ENCODE data around the gene CTSE. TPM values are rescaled to one million over a fixed set of nuclear protein-coding genes. Genes with fewer than 3 reads are reported as not detected.
"Not testable (repeated sequence)": the region's sequence is repeated elsewhere in the genome, so short reads cannot be mapped to it uniquely, and the experiment has no call there.

The CTSE gene
- polyA plus RNA-seq, 3 donors, result 0.54 to 33.9 (median 9.2) TPM

- H3K27ac ChIP-seq (ENCODE audit: low read depth, low read length), result not testable (repeated sequence)
- 88 to 97% (median 94%) methylated on average over 3 to 6 of the region's 8 CpGs for WGBS, 3 donors
These were observed 28.7 kb upstream of the CTSE start for GRCh38 chr1:206052231-206052865.

- no peak overlapping the region for H3K27ac ChIP-seq (ENCODE audit: low read depth, low read length)
- 48 to 78% (median 54%) methylated on average over 6 of the region's 6 CpGs for WGBS, 3 donors
These were observed 27.1 kb upstream of the CTSE start for GRCh38 chr1:206050655-206051235.

GRCh38 chr1:206049919-206050600 lies 26.4 kb upstream of the CTSE start:
- no peak overlapping the region for H3K27ac ChIP-seq (ENCODE audit: low read depth, low read length)
- WGBS, 3 donors, result 79 to 89% (median 80%) methylated on average over 3 of the region's 3 CpGs

GRCh38 chr1:206049293-206049692 lies 25.6 kb upstream of the CTSE start:
- H3K27ac ChIP-seq (ENCODE audit: low read depth, low read length), result no peak overlapping the region

- 24 to 63% (median 60%) methylated on average over 6 of the region's 6 CpGs for WGBS, 3 donors
These were observed 24.9 kb upstream of the CTSE start for GRCh38 chr1:206048582-206048981.

GRCh38 chr1:206047271-206047670 lies 23.6 kb upstream of the CTSE start:
- WGBS, 3 donors, result 68 to 78% (median 76%) methylated on average over 4 of the region's 4 CpGs
- H3K27ac ChIP-seq (ENCODE audit: low read depth, low read length), result no peak overlapping the region

More at GRCh38 chr1:206048582-206048981, 24.9 kb upstream of the CTSE start:
- H3K27ac ChIP-seq (ENCODE audit: low read depth, low read length), result no peak overlapping the region

- no peak overlapping the region for H3K27ac ChIP-seq (ENCODE audit: low read depth, low read length)
- WGBS, 3 donors, result 43 to 61% (median 60%) methylated on average over 7 of the region's 7 CpGs
These were observed 17.9 kb upstream of the CTSE start for GRCh38 chr1:206041640-206042039.

- WGBS, 3 donors, result 64 to 71% (median 69%) methylated on average over 5 of the region's 5 CpGs
- no peak overlapping the region for H3K27ac ChIP-seq (ENCODE audit: low read depth, low read length)
These were observed 16.6 kb upstream of the CTSE start for GRCh38 chr1:206040328-206040727.

- 42 to 58% (median 43%) methylated on average over 7 of the region's 7 CpGs for WGBS, 3 donors
- no peak overlapping the region for H3K27ac ChIP-seq (ENCODE audit: low read depth, low read length)
These were observed 15.6 kb upstream of the CTSE start for GRCh38 chr1:206039046-206039973.

GRCh38 chr1:206037581-206037980 lies 13.9 kb upstream of the CTSE start:
- H3K27ac ChIP-seq (ENCODE audit: low read depth, low read length), result no peak overlapping the region
- 88 to 90% (median 89%) methylated on average over 9 of the region's 9 CpGs for WGBS, 3 donors

- no peak overlapping the region for H3K27ac ChIP-seq (ENCODE audit: low read depth, low read length)
- WGBS, 3 donors, result 34 to 39% (median 34%) methylated on average over 2 of the region's 2 CpGs
These were observed 13.2 kb upstream of the CTSE start for GRCh38 chr1:206036663-206037455.

GRCh38 chr1:206035027-206035426 lies 11.3 kb upstream of the CTSE start:
- no peak overlapping the region for H3K27ac ChIP-seq (ENCODE audit: low read depth, low read length)
- 43 to 60% (median 44%) methylated on average over 5 of the region's 5 CpGs for WGBS, 3 donors

- WGBS, 3 donors, result 82 to 89% (median 83%) methylated on average over 5 of the region's 5 CpGs
- H3K27ac ChIP-seq (ENCODE audit: low read depth, low read length), result no peak overlapping the region
These were observed 8.9 kb upstream of the CTSE start for GRCh38 chr1:206032380-206033140.

GRCh38 chr1:206030714-206031113 lies 7.0 kb upstream of the CTSE start:
- WGBS, 3 donors, result 7 to 11% (median 7%) methylated on average over 4 of the region's 4 CpGs
- H3K27ac ChIP-seq (ENCODE audit: low read depth, low read length), result no peak overlapping the region

- WGBS, 3 donors, result 66 to 68% (median 68%) methylated on average over 4 of the region's 4 CpGs
- H3K27ac ChIP-seq (ENCODE audit: low read depth, low read length), result no peak overlapping the region
These were observed 6.5 kb upstream of the CTSE start for GRCh38 chr1:206030191-206030590.

GRCh38 chr1:206029484-206029883 lies 5.8 kb upstream of the CTSE start:
- no peak overlapping the region for H3K27ac ChIP-seq (ENCODE audit: low read depth, low read length)
- WGBS, 3 donors, result 17 to 62% (median 26%) methylated on average over 4 of the region's 4 CpGs

- H3K27ac ChIP-seq (ENCODE audit: low read depth, low read length), result no peak overlapping the region
- 75 to 80% (median 76%) methylated on average over 3 of the region's 3 CpGs for WGBS, 3 donors
These were observed 1.7 kb upstream of the CTSE start for GRCh38 chr1:206025283-206025820.

All from adipose tissue (tissue), 3 donors.